Measurements from ENCODE around the gene MAP3K9.

DNA sequence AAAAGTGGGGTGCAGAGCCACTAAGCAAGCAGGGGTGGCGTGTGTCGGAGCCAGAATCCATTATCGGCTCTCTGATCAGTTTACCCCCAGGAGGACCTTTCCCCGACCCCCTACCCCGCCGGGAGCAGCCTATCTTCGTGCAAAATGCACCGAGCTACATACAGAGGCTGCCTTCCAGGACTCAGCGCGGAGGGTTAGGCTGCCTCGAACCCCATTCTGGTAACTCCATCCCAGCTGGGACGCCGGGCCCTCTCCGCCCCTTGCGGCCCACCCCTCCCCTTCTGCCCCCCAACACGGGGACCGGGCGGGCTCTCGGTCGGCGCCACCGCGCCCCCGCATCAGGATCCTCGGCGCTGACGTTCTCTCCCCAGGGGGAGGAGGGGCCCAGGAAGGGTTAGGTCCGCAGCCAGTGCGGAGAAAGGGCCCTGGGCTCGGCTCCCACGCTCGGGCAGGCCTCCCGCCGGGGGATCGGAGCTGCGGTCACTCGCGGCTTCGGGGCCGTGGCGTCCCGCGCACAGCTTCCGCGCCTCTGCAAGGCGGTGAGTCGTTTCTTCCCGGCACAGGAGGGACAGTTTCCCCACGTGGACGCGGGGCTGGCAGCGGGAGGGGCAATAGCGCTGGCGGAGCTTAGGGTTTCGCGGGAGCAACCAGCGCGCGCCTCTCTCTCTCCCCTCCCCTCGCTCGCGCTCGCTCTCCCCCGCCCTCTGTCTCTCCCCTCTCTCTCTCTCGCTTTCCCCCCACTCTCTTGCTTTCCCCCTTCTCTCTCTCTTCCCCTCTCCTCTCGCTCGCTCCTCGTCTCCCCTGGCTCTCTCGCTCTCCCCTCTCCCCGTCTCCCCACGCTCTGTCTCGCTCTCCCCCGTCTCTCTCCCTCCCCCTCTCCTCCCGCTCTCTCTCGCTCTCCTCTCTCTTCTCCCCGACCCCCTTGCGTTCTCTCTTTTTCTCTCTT is 12.5 kb upstream of the MAP3K9 start:
- TF ChIP-seq EZH2 (IDR thresholded peaks at IDR 0.05; ENCODE audit: borderline replicate concordance) (no peak), EZH2phosphoT487 (IDR thresholded peaks at IDR 0.05; ENCODE audit: low read depth, severe bottlenecking, unreplicated experiment) (no peak)
- TF ChIP-seq, protein P1, sequence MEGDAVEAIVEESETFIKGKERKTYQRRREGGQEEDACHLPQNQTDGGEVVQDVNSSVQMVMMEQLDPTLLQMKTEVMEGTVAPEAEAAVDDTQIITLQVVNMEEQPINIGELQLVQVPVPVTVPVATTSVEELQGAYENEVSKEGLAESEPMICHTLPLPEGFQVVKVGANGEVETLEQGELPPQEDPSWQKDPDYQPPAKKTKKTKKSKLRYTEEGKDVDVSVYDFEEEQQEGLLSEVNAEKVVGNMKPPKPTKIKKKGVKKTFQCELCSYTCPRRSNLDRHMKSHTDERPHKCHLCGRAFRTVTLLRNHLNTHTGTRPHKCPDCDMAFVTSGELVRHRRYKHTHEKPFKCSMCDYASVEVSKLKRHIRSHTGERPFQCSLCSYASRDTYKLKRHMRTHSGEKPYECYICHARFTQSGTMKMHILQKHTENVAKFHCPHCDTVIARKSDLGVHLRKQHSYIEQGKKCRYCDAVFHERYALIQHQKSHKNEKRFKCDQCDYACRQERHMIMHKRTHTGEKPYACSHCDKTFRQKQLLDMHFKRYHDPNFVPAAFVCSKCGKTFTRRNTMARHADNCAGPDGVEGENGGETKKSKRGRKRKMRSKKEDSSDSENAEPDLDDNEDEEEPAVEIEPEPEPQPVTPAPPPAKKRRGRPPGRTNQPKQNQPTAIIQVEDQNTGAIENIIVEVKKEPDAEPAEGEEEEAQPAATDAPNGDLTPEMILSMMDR (IDR thresholded peaks at IDR 0.05; ENCODE audit: poor library complexity), result no peak
